H9 (cell line): ENCODE results near the gene TMCO4. TPM values are rescaled to one million over a fixed set of nuclear protein-coding genes. Genes with fewer than 3 reads are reported as not detected.

Experiments used
- DNase-seq: peaks from one replicate; pipeline ENCODE4 v3.0.0-alpha.2; 2017
- H2AFZ ChIP-seq: one replicate; pipeline ENCODE4 v1.6.1; 2013; ENCODE audit warnings: mild to moderate bottlenecking, low read length, control low read depth, moderate library complexity
- H2AK5ac ChIP-seq: 2 replicates; pipeline ENCODE4 v1.6.1; 2013; ENCODE audit warnings: low read length, control low read depth, mixed read lengths; ENCODE audit not compliant: insufficient read length
- H2BK120ac ChIP-seq: one replicate; pipeline ENCODE4 v1.6.1; 2013; ENCODE audit warnings: low read depth, mild to moderate bottlenecking, low read length, control low read depth, inconsistent platforms; ENCODE audit not compliant: poor library complexity, severe bottlenecking
- H2BK12ac ChIP-seq: 2 replicates; pipeline ENCODE4 v1.6.1; 2013; ENCODE audit warnings: low read length, control low read depth, mixed read lengths, low read depth; ENCODE audit not compliant: insufficient read length
- H2BK15ac ChIP-seq: 2 replicates; pipeline ENCODE4 v1.6.1; 2013; ENCODE audit warnings: low read depth, low read length, control low read depth
- H2BK20ac ChIP-seq: one replicate; pipeline ENCODE4 v1.6.1; 2013; ENCODE audit warnings: low read depth, mild to moderate bottlenecking, low read length, control low read depth, inconsistent platforms; ENCODE audit not compliant: poor library complexity, severe bottlenecking
- H2BK5ac ChIP-seq: 2 replicates; pipeline ENCODE4 v1.6.1; 2013; ENCODE audit warnings: low read length, control low read depth, mixed read lengths; ENCODE audit not compliant: insufficient read length
- H3K14ac ChIP-seq: 2 replicates; pipeline ENCODE4 v1.6.1; 2013; ENCODE audit warnings: low read length, control low read depth; ENCODE audit not compliant: insufficient read depth
- H3K18ac ChIP-seq: 2 replicates; pipeline ENCODE4 v1.6.1; 2013; ENCODE audit warnings: low read depth, mild to moderate bottlenecking, mixed read lengths, low read length, control low read depth; ENCODE audit not compliant: insufficient read length
- H3K23ac ChIP-seq: 2 replicates; pipeline ENCODE4 v1.6.1; 2013; ENCODE audit warnings: low read length, control low read depth, mixed read lengths, low read depth; ENCODE audit not compliant: insufficient read length
- H3K23me2 ChIP-seq: 2 replicates; pipeline ENCODE4 v1.6.1; 2013; ENCODE audit warnings: low read depth, mild to moderate bottlenecking, mixed read lengths, low read length, control low read depth; ENCODE audit not compliant: insufficient read length, poor library complexity, severe bottlenecking
- H3K27ac ChIP-seq: 2 replicates; pipeline ENCODE4 v1.5.1; 2013; ENCODE audit warnings: low read length, control low read depth, mixed read lengths, low read depth; ENCODE audit not compliant: insufficient read length
- H3K27me3 ChIP-seq: 2 replicates; pipeline ENCODE4 v1.6.1; 2013; ENCODE audit warnings: low read length, control low read depth, inconsistent platforms; ENCODE audit not compliant: insufficient read depth
- H3K4ac ChIP-seq: 2 replicates; pipeline ENCODE4 v1.6.1; 2013; ENCODE audit warnings: low read depth, mild to moderate bottlenecking, control low read depth, inconsistent platforms, low read length, moderate library complexity
- H3K4me1 ChIP-seq: 2 replicates; pipeline ENCODE4 v1.6.1; 2013; ENCODE audit warnings: low read length, control low read depth, inconsistent platforms; ENCODE audit not compliant: insufficient read depth
- H3K4me2 ChIP-seq: 2 replicates; pipeline ENCODE4 v1.6.1; 2013; ENCODE audit warnings: low read length, control low read depth, mixed read lengths; ENCODE audit not compliant: insufficient read length, insufficient read depth
- H3K56ac ChIP-seq: 2 replicates; pipeline ENCODE4 v1.6.1; 2013; ENCODE audit warnings: low read depth, mild to moderate bottlenecking, mixed read lengths, low read length, control low read depth; ENCODE audit not compliant: insufficient read length
- H3K79me1 ChIP-seq: 2 replicates; pipeline ENCODE4 v1.6.1; 2013; ENCODE audit warnings: low read depth, mild to moderate bottlenecking, moderate library complexity, low read length, control low read depth, inconsistent platforms; ENCODE audit not compliant: insufficient read depth, poor library complexity, severe bottlenecking
- H3K79me2 ChIP-seq: 2 replicates; pipeline ENCODE4 v1.6.1; 2013; ENCODE audit warnings: low read length, control low read depth, inconsistent platforms; ENCODE audit not compliant: insufficient read depth
- H3K9ac ChIP-seq: 2 replicates; pipeline ENCODE4 v1.6.1; 2013; ENCODE audit warnings: low read length, control low read depth, mixed read lengths; ENCODE audit not compliant: insufficient read length; ENCODE audit errors: extremely low read depth
- H3K9me3 ChIP-seq: one replicate; pipeline ENCODE4 v1.6.1; 2013; ENCODE audit warnings: low read depth, low read length, inconsistent platforms; ENCODE audit not compliant: control insufficient read depth
- H3T11ph ChIP-seq: one replicate; pipeline ENCODE4 v1.6.1; 2013; ENCODE audit warnings: mild to moderate bottlenecking, low read length, control low read depth, inconsistent platforms
- H4K20me1 ChIP-seq: one replicate; pipeline ENCODE4 v1.6.1; 2013; ENCODE audit not compliant: control insufficient read depth, insufficient read length, insufficient read depth
- H4K5ac ChIP-seq: 2 replicates; pipeline ENCODE4 v1.6.1; 2013; ENCODE audit warnings: low read depth, mild to moderate bottlenecking, mixed read lengths, low read length, control low read depth; ENCODE audit not compliant: insufficient read length
- H4K8ac ChIP-seq: replicated peaks from 2 replicates; pipeline ENCODE4 v1.6.1; 2013; ENCODE audit warnings: low read length, control low read depth, mixed read lengths, low read depth; ENCODE audit not compliant: insufficient read length
- H4K91ac ChIP-seq: 2 replicates; pipeline ENCODE4 v1.6.1; 2013; ENCODE audit warnings: low read depth, mild to moderate bottlenecking, moderate library complexity, mixed read lengths, low read length, control low read depth; ENCODE audit not compliant: insufficient read length
- H3K27ac Mint-ChIP-seq, 3 experiments: 2 replicates in 2 of 3; 3 replicates in 1 of 3; pipeline ENCODE4 v1.8.0; 2020 to 2021; ENCODE audit warnings: mixed read lengths in 3 of 3, mild to moderate bottlenecking in 1 of 3, moderate library complexity in 1 of 3
- H3K27me3 Mint-ChIP-seq: 2 replicates; pipeline ENCODE4 v1.8.0; 2021; ENCODE audit warnings: low read depth, mild to moderate bottlenecking, moderate library complexity, mixed read lengths
- H3K36me3 Mint-ChIP-seq, 3 experiments: 2 replicates in 2 of 3; 3 replicates in 1 of 3; pipeline ENCODE4 v1.8.0; 2020 to 2021; ENCODE audit warnings: low read depth in 3 of 3, mixed read lengths in 3 of 3; ENCODE audit not compliant: insufficient read depth in 1 of 3
- H3K4me1 Mint-ChIP-seq, 2 experiments: 2 replicates each; pipeline ENCODE4 v1.8.0; 2020; ENCODE audit warnings: mixed read lengths in 2 of 2
- H3K4me3 Mint-ChIP-seq, 2 experiments: 2 replicates in 1 of 2; 3 replicates in 1 of 2; pipeline ENCODE4 v1.8.0; 2020 to 2021; ENCODE audit warnings: mild to moderate bottlenecking in 2 of 2, mixed read lengths in 2 of 2, moderate library complexity in 1 of 2
- H3K9me3 Mint-ChIP-seq, 2 experiments: 2 replicates in 1 of 2; 3 replicates in 1 of 2; pipeline ENCODE4 v1.8.0; 2020; ENCODE audit warnings: mild to moderate bottlenecking in 2 of 2, mixed read lengths in 2 of 2, moderate library complexity in 1 of 2
- CTCF ChIP-seq: fragments of 200-600 bp; sonication (generic); conservative IDR thresholded peaks from 3 replicates; pipeline ENCODE4 v1.8.0; 2021; ENCODE audit warnings: antibody characterized with exemption, mild to moderate bottlenecking
- WGBS: extraction: QIAGEN DNeasy Blood & Tissue Kit; methylation state at CpG from one replicate; pipeline ENCODE4 v1.1.7; 2013; ENCODE audit warnings: missing lambda C conversion rate, low lambda C conversion rate, mixed read lengths; ENCODE audit not compliant: insufficient read length; ENCODE audit errors: extremely low coverage; 5-methylcytosine and 5-hydroxymethylcytosine counted together
- total RNA-seq: library from RNA; stranded (reverse); gene quantifications from 2 replicates; pipeline ENCODE4 v1.2.1, GENCODE V29; 2021

Gene TMCO4
- total RNA-seq, 1 experiment from 2014 or later = 4.0 TPM

GRCh38 chr1:19658186-19658585 is 141.5 kb downstream of the TMCO4 start:
- no peaks in the 10 kb centered on the region for H3K79me2 ChIP-seq
- H2AFZ ChIP-seq = no peak overlapping the region
- no peak overlapping the region for H3K27ac ChIP-seq
- no peak overlapping the region for H2BK12ac ChIP-seq
- no CpG with 5 or more reads among the region's 13 CpGs for WGBS
- H3K27me3 ChIP-seq = peaks cover 2% of the 10 kb centered on the region; the same call in 1 of the 2 replicates
- no peaks in the 10 kb centered on the region for H3K4me1 ChIP-seq
- H2BK5ac ChIP-seq = no peak overlapping the region
- Mint-ChIP-seq H3K27me3 (peaks cover 24% of the 10 kb centered on the region), H3K36me3 (no peaks in the 10 kb centered on the region), H3K9me3 (no peaks in the 10 kb centered on the region), H3K4me3 (no peak overlapping the region), H3K27ac (peak overlapping the region in 1 of 3 experiments; percentile 85; a peak in 1 of 7 replicates), H3K4me1 (peaks cover 20 to 33% of the 10 kb centered on the region in 2 experiments)
- no peak for DNase-seq
- H3K56ac ChIP-seq = no peak overlapping the region
- H4K91ac ChIP-seq = peak overlapping the region; percentile 33
- H2AK5ac ChIP-seq = no peak overlapping the region
- TF ChIP-seq CTCF = no peak
- no peak overlapping the region for H3K18ac ChIP-seq
- no peak overlapping the region for H3K9ac ChIP-seq
- no peak overlapping the region for H4K8ac ChIP-seq
- no peaks in the 10 kb centered on the region for H3K9me3 ChIP-seq
- no peak overlapping the region for H3K4me2 ChIP-seq
- H3K14ac ChIP-seq = no peak overlapping the region; the same call in 1 of the 2 replicates
- no peaks in the 10 kb centered on the region for H3K79me1 ChIP-seq
- H3K23me2 ChIP-seq = no peaks in the 10 kb centered on the region
- no peak overlapping the region for H2BK120ac ChIP-seq
- no peak overlapping the region for H4K5ac ChIP-seq
- H3K4ac ChIP-seq = no peak overlapping the region; the same call in 1 of the 2 replicates
- no peak overlapping the region for H2BK20ac ChIP-seq
- no peak overlapping the region for H2BK15ac ChIP-seq
- H4K20me1 ChIP-seq = no peaks in the 10 kb centered on the region
- no peak overlapping the region for H3K23ac ChIP-seq
- no peak overlapping the region for H3T11ph ChIP-seq
